Thoracic aorta endothelial cell (primary cell): Measurements from ENCODE around the gene COLEC11. TPM values are rescaled to one million over a fixed set of nuclear protein-coding genes. Genes with fewer than 3 reads are reported as not detected.

ENCODE experiments used
- small RNA-seq: library from RNA; depleted of rRNA; stranded (forward); fragments of <200 nt; gene quantifications from one replicate; pipeline ENCODE3, GENCODE V24; 2012
- total RNA-seq: library from RNA; depleted of rRNA; stranded (reverse); fragments of >200 nt; gene quantifications from 2 replicates; pipeline ENCODE4 v1.2.3, GENCODE V29; 2012

Gene COLEC11
- not detected in 2 replicates for total RNA-seq

DNA sequence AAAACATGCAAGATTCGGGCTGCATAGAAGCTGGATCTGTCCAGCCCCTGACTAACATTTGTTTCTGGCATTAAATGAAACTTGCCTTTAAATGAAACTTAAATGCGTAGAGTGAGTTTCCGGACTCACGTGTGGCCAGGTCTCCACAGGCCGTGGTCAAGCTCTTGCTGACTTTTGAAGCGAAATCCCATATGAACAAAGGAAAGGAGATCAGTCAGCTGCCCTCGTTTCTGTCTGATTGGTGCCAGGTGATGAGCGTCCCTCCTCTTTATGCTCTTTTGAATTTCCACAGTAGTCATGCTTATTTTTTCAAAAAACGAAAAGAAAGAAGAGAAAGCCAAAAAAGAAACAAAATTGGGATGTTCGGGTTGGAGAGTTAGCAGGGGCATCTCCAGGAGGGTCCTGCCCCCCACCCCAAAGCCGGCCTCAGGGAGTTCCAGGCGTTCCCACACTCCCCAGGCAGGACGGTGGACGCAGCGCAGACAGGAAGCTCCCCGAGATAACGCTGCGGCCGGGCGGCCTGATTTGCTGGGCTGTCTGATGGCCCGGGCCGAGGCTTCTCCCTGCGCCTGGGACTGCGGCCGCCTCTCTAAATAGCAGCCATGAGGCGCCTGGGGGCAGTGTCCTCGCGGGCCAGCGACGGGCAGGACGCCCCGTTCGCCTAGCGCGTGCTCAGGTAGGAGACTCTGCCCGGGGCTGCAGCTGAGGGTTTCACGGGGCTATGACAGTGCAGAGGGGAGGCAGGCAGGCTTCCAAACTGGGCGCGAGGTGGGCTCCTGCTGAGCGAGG lies at the start of gene COLEC11:
TSS of gene COLEC11 (plus strand) at position 620 of the 789 bp plus-strand sequence. CDS start 9,229 bp downstream, outside the sequence.

DNA sequence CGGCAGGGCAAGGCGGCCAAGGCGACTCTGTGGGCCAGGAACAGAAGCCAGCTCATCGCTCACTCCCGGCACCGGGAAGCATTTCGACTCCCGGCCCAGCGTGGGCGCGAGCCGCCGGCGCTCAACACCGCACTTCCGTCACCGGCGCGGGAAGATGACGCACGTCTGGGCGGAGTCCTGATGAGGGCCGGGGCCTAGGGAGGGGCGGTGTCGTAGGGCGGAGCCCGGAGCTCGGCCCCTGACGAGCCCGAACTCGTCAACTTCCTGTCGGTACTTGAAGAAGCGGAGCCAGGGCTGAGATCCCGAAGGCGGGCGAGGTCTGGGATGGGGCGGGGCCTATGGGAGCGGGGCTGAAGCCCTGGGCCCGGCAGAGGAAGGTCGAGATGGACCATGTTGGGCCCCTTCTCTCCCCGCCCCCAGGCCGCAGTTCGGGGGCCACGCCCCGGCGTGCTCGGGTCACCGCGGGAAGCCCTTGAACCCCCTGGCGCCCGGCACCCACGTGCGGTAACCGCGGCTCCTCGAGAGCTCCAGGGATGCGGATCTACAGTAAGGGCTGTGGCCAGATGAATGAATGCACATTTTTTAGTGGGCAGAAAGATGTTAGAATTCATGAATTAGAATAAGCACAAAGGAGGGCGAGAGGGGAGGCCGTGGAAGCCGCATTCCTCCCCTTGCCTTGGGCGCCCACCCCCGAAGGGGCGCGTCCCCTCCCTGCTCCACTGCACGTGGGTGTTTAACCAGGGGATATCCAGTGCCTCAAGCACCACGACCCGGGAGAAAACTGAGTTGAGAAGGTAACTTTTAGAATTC lies 36.5 kb upstream of the COLEC11 start, which contains the start of gene RNASEH1:
TSS of gene RNASEH1 (minus strand) at position 129 of the 810 bp plus-strand sequence. CDS start at position 56, 73 bp downstream.

DNA sequence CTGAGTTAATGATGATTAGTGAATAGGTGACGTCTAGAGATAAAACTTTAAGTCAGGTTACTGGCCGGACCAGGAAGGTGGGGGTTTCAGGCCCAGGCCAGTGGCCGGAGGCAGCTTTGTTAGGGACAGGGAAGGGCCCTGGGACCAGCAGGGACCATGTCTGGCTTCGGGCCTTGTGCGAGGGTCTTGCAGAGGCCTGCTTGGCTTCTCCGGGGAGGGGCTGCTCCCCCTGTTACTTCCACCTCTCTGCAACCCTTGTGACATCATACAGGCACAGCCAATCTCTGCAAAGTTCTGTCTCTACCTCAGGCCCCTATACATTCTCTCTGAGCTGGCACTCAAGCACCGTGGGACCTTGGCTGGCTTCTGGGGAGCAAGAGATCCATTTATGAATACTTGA lies 63.0 kb downstream of the COLEC11 start, which contains the start of gene ALLC:
TSS of gene ALLC (plus strand) at position 320 of the 400 bp plus-strand sequence. CDS start 12,958 bp downstream, outside the sequence.

Small RNAs within 50 kb of the gene (small RNA-seq; reads per million reads assigned to genes)
- gene TMSB4XP2: not detected

Other genes starting within 250 kb of the COLEC11 start
- gene EIPR1, start 217.3 kb upstream of the COLEC11 start, total RNA-seq: 33.0 and 36.3 TPM in 2 replicates
- 47.2 and 48.2 TPM in 2 replicates for gene TRAPPC12, start 215.4 kb upstream of the COLEC11 start, total RNA-seq
- 44.4 and 52.5 TPM in 2 replicates for gene ADI1, start 75.6 kb upstream of the COLEC11 start, total RNA-seq
- gene RNASEH1, start 36.8 kb upstream of the COLEC11 start, total RNA-seq: 45.0 and 45.9 TPM in 2 replicates
- 1,809 and 1,947 TPM in 2 replicates for gene RPS7, start 19.9 kb upstream of the COLEC11 start, total RNA-seq
- gene ALLC, start 63.1 kb downstream of the COLEC11 start, total RNA-seq: not detected in 2 replicates
- gene DCDC2C, start 108.5 kb downstream of the COLEC11 start, total RNA-seq: not detected in 2 replicates